ENCODE results near the gene ARAF.

The ARAF gene

GRCh38 chrX:47619486-47620302, 58.7 kb downstream of the ARAF start, which contains the start of gene SYN1:
SYN1 (minus strand) TSS chrX:47619857; CDS start chrX:47619728, 129 bp downstream.
- H3K4me3 ChIP-seq (ENCODE audit: low read depth, low read length), result peak within 1 kb of the TSS; percentile 42
- TF ChIP-seq CTCF (IDR thresholded peaks at IDR 0.05; ENCODE audit: low read depth, low read length, missing control alignments), result peak; percentile 12
- DNase-seq (ENCODE audit: low read depth), result no peak

- no peak overlapping the region for H3K4me3 ChIP-seq (ENCODE audit: low read depth, low read length)
- DNase-seq (ENCODE audit: low read depth), result no peak
- no peak for TF ChIP-seq CTCF (IDR thresholded peaks at IDR 0.05; ENCODE audit: low read depth, low read length, missing control alignments)
These were observed 59.3 kb downstream of the ARAF start for GRCh38 chrX:47620303-47620685.
